RWPE1 (cell line): ENCODE data around the gene WASL.

Experiments
- CTCF ChIA-PET: fragments of 350-600 bp; sonication (Branson Sonifier 250); formaldehyde crosslinking; extraction: SDS; loops from one replicate; lab custom pipeline; 2021; lab: Yijun Ruan, JAX
- POLR2A ChIA-PET: fragments of 400-600 bp; formaldehyde crosslinking; extraction: SDS; loops from one replicate; lab custom pipeline; 2020; ENCODE audit warnings: antibody characterized with exemption; ENCODE audit not compliant: low non-redundant PET; lab: Yijun Ruan, JAX
- DNase-seq: peaks from one replicate; pipeline ENCODE4 v3.0.0; 2012; ENCODE audit warnings: low spot score
- H3K27ac ChIP-seq: fragments of 450-650 bp; 2 replicates; pipeline ENCODE4 v1.5.1; 2017
- TF ChIP-seq, protein P1 (sequence below): fragments of 450-650 bp; conservative IDR thresholded peaks from 2 replicates; pipeline ENCODE4 v1.5.1; 2017; ENCODE audit warnings: low read depth, mild to moderate bottlenecking

WASL gene

DNA sequence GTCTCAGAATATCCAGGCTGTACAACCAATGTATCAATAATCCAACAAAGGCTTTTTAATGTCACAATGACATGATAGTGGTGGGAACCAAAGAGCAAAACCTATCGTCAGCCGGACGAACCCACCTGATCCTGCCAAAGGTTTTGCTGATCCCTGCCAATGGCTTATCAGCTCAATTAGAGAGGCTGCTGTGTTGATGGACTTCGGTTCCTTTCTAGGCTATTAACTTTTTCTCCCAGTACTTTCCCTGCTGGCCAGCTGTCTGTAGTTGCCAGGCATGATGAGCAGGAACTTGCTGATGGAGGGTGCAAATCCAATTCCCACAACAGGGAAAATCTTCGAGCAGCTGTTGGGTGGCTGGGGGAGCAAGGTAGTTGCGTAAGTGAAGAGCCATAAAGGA, 90.8 kb downstream of the WASL start:
- no peak overlapping the region for H3K27ac ChIP-seq
- CTCF ChIA-PET, result interaction anchor here (0.6 kb wide), 2 partner anchors 98 to 245 kb away, joined by 3 to 5 read pairs; no protein-coding TSS in a partner anchor
- POLR2A ChIA-PET, result no interaction called here
- TF ChIP-seq, protein P1, sequence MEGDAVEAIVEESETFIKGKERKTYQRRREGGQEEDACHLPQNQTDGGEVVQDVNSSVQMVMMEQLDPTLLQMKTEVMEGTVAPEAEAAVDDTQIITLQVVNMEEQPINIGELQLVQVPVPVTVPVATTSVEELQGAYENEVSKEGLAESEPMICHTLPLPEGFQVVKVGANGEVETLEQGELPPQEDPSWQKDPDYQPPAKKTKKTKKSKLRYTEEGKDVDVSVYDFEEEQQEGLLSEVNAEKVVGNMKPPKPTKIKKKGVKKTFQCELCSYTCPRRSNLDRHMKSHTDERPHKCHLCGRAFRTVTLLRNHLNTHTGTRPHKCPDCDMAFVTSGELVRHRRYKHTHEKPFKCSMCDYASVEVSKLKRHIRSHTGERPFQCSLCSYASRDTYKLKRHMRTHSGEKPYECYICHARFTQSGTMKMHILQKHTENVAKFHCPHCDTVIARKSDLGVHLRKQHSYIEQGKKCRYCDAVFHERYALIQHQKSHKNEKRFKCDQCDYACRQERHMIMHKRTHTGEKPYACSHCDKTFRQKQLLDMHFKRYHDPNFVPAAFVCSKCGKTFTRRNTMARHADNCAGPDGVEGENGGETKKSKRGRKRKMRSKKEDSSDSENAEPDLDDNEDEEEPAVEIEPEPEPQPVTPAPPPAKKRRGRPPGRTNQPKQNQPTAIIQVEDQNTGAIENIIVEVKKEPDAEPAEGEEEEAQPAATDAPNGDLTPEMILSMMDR, result no peak
- DNase-seq, result no peak

DNA sequence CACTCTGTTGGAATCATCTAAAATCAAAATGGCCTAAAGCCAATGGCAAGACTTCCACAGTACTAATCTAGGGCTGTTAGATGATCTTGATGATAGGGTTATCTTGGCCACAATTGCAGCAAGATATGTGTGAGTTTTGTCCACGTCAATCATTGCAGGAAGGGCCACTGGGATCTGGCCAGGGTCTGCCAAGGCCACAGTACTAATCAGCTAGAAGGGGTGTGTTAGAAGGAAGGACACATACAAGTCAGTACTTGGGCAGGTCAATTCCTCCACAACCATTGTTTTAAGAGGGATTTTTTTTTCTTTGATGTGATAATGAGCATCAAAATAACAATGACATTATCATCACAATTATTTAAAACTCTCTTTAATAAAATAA, 91.5 kb downstream of the WASL start:
- DNase-seq, result no peak
- CTCF ChIA-PET, result interaction anchor here (0.6 kb wide), 1 partner anchor 119 kb away, joined by 4 read pairs; no protein-coding TSS in a partner anchor
- no peak overlapping the region for H3K27ac ChIP-seq
- TF ChIP-seq, protein P1, result no peak
- POLR2A ChIA-PET, result no interaction called here

DNA sequence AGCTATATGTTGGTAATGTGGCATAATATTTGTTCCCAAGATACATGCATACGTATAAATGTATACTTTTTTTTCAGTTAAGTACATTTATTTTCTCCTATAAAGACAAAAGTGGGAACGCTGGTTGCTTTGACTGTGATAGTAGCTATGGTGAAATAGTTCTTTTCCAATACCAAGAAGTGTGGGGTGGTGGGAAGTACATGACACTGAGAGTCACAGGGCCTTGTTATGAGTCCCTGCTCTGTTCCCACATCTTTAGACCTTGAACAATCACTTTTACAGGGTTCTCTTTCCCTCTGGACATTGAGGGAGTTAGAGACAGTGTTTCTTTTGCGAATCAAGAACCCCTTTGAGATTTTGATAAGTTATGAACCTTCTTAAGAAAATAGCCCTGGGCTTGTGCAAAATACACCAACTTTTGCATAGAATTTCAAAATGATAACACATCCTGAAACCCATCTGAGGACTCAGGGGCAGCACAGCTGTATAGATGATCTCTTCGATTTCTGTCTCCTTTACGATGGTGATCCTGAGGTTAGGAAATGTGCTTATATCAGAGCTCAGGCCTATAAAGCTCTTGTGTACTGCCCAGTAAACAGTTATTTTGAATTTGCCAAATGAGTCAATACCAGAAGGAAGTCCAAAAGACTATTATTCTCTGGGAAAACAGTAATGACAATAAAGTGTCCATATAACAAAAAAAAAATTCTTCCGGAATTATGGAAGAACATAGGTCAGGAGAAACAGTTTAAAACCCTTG, 92.1 kb downstream of the WASL start:
- H3K27ac ChIP-seq, result no peak overlapping the region
- CTCF ChIA-PET, result interaction anchor here (0.6 kb wide), 1 partner anchor 119 kb away, joined by 4 read pairs; no protein-coding TSS in a partner anchor
- TF ChIP-seq, protein P1, result no peak
- POLR2A ChIA-PET, result no interaction called here
- DNase-seq, result no peak

- POLR2A ChIA-PET, result no interaction called here
- CTCF ChIA-PET, result no interaction called here
These were observed 93.2 kb downstream of the WASL start, which contains the start of gene LMOD2 for GRCh38 chr7:123655614-123656013. LMOD2 (plus strand) TSS chr7:123655866; CDS start chr7:123655964, 98 bp downstream.

DNA sequence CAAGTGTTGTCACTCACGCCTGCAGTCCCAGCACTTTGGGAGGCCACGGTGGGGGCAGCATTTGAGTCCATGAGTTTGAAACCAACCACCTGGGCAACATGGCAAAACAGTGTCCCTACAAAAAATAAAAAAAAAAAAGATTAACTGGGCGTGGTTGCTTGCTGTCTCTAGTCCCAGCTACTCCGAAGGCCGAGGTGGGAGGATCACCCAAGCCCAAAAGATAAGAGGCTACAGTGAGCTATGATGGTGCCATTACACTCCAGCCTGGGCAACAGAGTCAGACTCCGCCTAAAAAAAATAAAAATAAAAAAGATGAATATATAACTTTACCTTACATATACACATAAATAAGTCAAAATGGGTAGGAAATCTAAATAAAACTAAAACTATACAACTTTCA, 95.6 kb downstream of the WASL start:
- ChIA-PET CTCF (interaction anchor here (0.6 kb wide), 1 partner anchor 48 kb away, joined by 3 read pairs; no protein-coding TSS in a partner anchor), POLR2A (no interaction called here)
- no peak overlapping the region for H3K27ac ChIP-seq
- no peak for DNase-seq
- TF ChIP-seq, protein P1, result no peak

More at GRCh38 chr7:123655614-123656013, 93.2 kb downstream of the WASL start, which contains the start of gene LMOD2:
- H3K27ac ChIP-seq, result no peak within 1 kb of the TSS
- no peak for DNase-seq
- TF ChIP-seq, protein P1, result no peak

DNA sequence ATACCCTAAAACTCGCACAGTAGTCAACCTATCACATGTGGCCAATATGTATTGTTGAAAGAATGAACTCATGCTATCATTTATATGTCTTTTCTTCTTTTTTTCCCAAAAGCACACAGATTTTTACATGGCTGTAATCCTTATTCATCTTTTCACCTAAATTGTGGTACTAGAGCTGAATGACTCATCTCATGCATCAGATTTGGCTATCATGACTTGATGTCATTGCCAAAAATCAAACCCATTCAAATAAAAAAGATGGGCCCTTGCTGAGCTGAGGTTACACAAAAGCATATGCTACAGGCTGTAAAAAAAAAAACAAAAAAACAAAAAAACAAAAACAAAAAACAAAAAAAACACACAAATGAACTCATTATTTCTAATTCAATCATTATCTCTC, 96.4 kb downstream of the WASL start:
- DNase-seq, result no peak
- POLR2A ChIA-PET, result no interaction called here
- CTCF ChIA-PET, result no interaction called here
- H3K27ac ChIP-seq, result no peak overlapping the region
- TF ChIP-seq, protein P1, result no peak
